ENCODE measurements around the gene DYNLT5. TPM values are rescaled to one million over a fixed set of nuclear protein-coding genes. Genes with fewer than 3 reads are reported as not detected.

DYNLT5 gene
- polyA plus RNA-seq, 1 of the 3 experiments (the other 2 are of a cell fraction), result not detected

GRCh38 chr1:66704177-66704875 is 47.9 kb upstream of the DYNLT5 start (continued):
- TF ChIP-seq USF2 (IDR thresholded peaks at IDR 0.05; ENCODE audit: borderline replicate concordance, low read depth, low read length) (no peak), FOSL2 (IDR thresholded peaks at IDR 0.05; ENCODE audit: borderline replicate concordance, low read depth) (no peak), RCOR1 (IDR thresholded peaks at IDR 0.05; ENCODE audit: low read length) (no peak), RAD21 (IDR thresholded peaks at IDR 0.05; ENCODE audit: low read length) (no peak), RFX5 (IDR thresholded peaks at IDR 0.05; ENCODE audit: low read length) (no peak), JUND (IDR thresholded peaks at IDR 0.05) (no peak)

GRCh38 chr1:66705110-66705509 is 47.1 kb upstream of the DYNLT5 start:
- H3K27me3 ChIP-seq (ENCODE audit: insufficient read depth), result no peaks in the 10 kb centered on the region
- H3K9me2 ChIP-seq, result no peaks in the 10 kb centered on the region
- 87% methylated on average over 5 of the region's 5 CpGs for WGBS (ENCODE audit: low lambda C conversion rate)
- H3K4me1 ChIP-seq (ENCODE audit: control insufficient read depth in 1 of 2, insufficient read depth in 2 of 2, low read depth in 1 of 2, low read length in 1 of 2), result no peaks in the 10 kb centered on the region; a peak in 1 of 4 replicates
- no peak for DNase-seq
- no peak overlapping the region for H3K4me2 ChIP-seq
- no peak overlapping the region for H3K27ac ChIP-seq (ENCODE audit: low read depth in 2 of 2, low read length in 1 of 2)
- no peak overlapping the region for H2AFZ ChIP-seq (ENCODE audit: low read depth)
- H3K9ac ChIP-seq, result no peak overlapping the region
- no peaks in the 10 kb centered on the region for H3K9me3 ChIP-seq
- H3K36me3 ChIP-seq (replicated peaks in 1 of 2; ENCODE audit: control insufficient read depth in 1 of 2, insufficient read depth in 2 of 2, low read length in 1 of 2), result peaks cover 4 to 16% of the 10 kb centered on the region in 2 experiments
- TF ChIP-seq IRF3 (IDR thresholded peaks at IDR 0.05; ENCODE audit: low read depth, low read length) (no peak), TEAD4 (IDR thresholded peaks at IDR 0.05; ENCODE audit: borderline replicate concordance, insufficient read depth) (no peak), REST (IDR thresholded peaks at IDR 0.05; ENCODE audit: low read depth, low read length) (no peak), POLR2AphosphoS5 (IDR thresholded peaks at IDR 0.05; ENCODE audit: low read depth, low read length) (no peak), MEF2A (IDR thresholded peaks at IDR 0.05; ENCODE audit: borderline replicate concordance, low read depth) (no peak), TAF1 (IDR thresholded peaks at IDR 0.05; ENCODE audit: borderline replicate concordance, low read depth, low read length) (no peak), RFX5 (IDR thresholded peaks at IDR 0.05; ENCODE audit: low read length) (no peak), MXI1 (IDR thresholded peaks at IDR 0.05; ENCODE audit: low read depth, low read length) (no peak), FOSL2 (IDR thresholded peaks at IDR 0.05; ENCODE audit: borderline replicate concordance, low read depth) (no peak), NFIC (IDR thresholded peaks at IDR 0.05; ENCODE audit: borderline replicate concordance) (no peak), GATA2 (CRISPR knock-in tag; IDR thresholded peaks at IDR 0.05) (no peak), MAX (IDR thresholded peaks at IDR 0.05; ENCODE audit: low read depth) (no peak), FOXJ3 (CRISPR knock-in tag; IDR thresholded peaks at IDR 0.05) (no peak), NRF1 (IDR thresholded peaks at IDR 0.05; ENCODE audit: low read depth, low read length) (no peak), PBX3 (IDR thresholded peaks at IDR 0.05) (no peak), EZH2phosphoT487 (IDR thresholded peaks at IDR 0.05; ENCODE audit: borderline replicate concordance, low read depth) (no peak)
- no peaks in the 10 kb centered on the region for H3K79me2 ChIP-seq (ENCODE audit: insufficient read depth)
- ChIA-PET CTCF (interaction anchor here (1.1 kb wide), 1 partner anchor 87 kb away, joined by 3 read pairs; no protein-coding TSS in a partner anchor), POLR2A (no interaction called here)
- no peaks in the 10 kb centered on the region for H4K20me1 ChIP-seq (ENCODE audit: insufficient read depth)
- H3F3A ChIP-seq (replicated peaks; ENCODE audit: insufficient read depth), result no peaks in the 10 kb centered on the region
- H3K4me3 ChIP-seq (ENCODE audit: low read depth in 2 of 2, low read length in 1 of 2), result no peak overlapping the region
